Stomach (tissue), 9 donors: ENCODE results near the gene DNAH10. TPM values are rescaled to one million over a fixed set of nuclear protein-coding genes. Genes with fewer than 3 reads are reported as not detected.
A peak's percentile ranks its signal among the peaks of the same experiment; 100 is the strongest.

Experiments
- DNase-seq, 2 donors: peaks; one replicate each; pipeline versions ENCODE4 v3.0.0 to v3.0.0-alpha.2; 2013 to 2019
- H3K27ac ChIP-seq, 5 donors: fragments of 200-600 bp in 4 of 5; sonication (generic) in 4 of 5; one replicate each; pipeline ENCODE4 v1.5.1; 2013 to 2019; ENCODE audit warnings: mild to moderate bottlenecking in 1 of 5, moderate library complexity in 1 of 5
- H3K27me3 ChIP-seq, 3 donors: fragments of 200-600 bp; sonication (generic); one replicate each; pipeline ENCODE4 v1.5.1; 2017 to 2019; ENCODE audit warnings: mixed run types in 1 of 3
- H3K36me3 ChIP-seq, 4 donors: fragments of 200-600 bp; sonication (generic); 1 replicate in 3 of 4; 2 replicates in 1 of 4; pipeline ENCODE4 v1.5.1; 2016 to 2019
- H3K4me1 ChIP-seq, 4 donors: fragments of 200-600 bp; sonication (generic); one replicate each; pipeline ENCODE4 v1.5.1; 2016 to 2019
- H3K4me3 ChIP-seq, 4 donors: fragments of 200-600 bp; sonication (generic) in 3 of 4; one replicate each; pipeline ENCODE4 v1.5.1; 2016 to 2019; ENCODE audit warnings: mild to moderate bottlenecking in 1 of 4
- H3K9me3 ChIP-seq, 4 donors: fragments of 200-600 bp; sonication (generic); one replicate each; pipeline ENCODE4 v1.5.1; 2016 to 2019
- EP300 ChIP-seq: sonication (generic); formaldehyde crosslinking; IDR thresholded peaks from one replicate; pipeline ENCODE4 v1.6.1; 2017; ENCODE audit warnings: antibody characterized with exemption
- POLR2A ChIP-seq, 4 donors: fragments of 450-650 bp; IDR thresholded peaks; one replicate each; pipeline ENCODE4 v1.6.1; 2016; ENCODE audit warnings: antibody characterized with exemption in 4 of 4, control low read depth in 2 of 4, mild to moderate bottlenecking in 1 of 4, moderate library complexity in 1 of 4
- POLR2AphosphoS5 ChIP-seq, 3 donors: sonication (generic); formaldehyde crosslinking; IDR thresholded peaks; one replicate each; pipeline ENCODE4 v1.6.1; 2016; ENCODE audit warnings: antibody characterized with exemption in 3 of 3
- WGBS, 5 donors: extraction: QIAGEN DNeasy Blood & Tissue Kit in 3 of 5; methylation state at CpG; one replicate each; pipeline versions ENCODE4 v1.1.5 to v1.1.7; 2013 to 2018; 5-methylcytosine and 5-hydroxymethylcytosine counted together
- intact Hi-C: fragments of 100-400 bp; cut with DNase I; formaldehyde crosslinking; loops from one replicate; pipeline ENCODE4 v1.15.1; 2023; ENCODE audit warnings: low total_unique reads
- polyA plus RNA-seq, 3 donors: library from polyadenylated mRNA; stranded (reverse); fragments of 200-250 nt; gene quantifications; one replicate each; pipeline ENCODE4 v1.2.3, GENCODE V29; 2013
- total RNA-seq, 5 donors: library from RNA; depleted of rRNA; stranded (reverse); fragments of >200 nt; gene quantifications; one replicate each; pipeline versions ENCODE4 v1.1.0 to v1.2.3, GENCODE V29; 2014 to 2016
- TF ChIP-seq, protein P1 (sequence below), 7 experiments: fragments of 450-650 bp in 4 of 7; fragments of 200-600 bp in 3 of 7; sonication (generic) in 3 of 7; IDR thresholded peaks; one replicate each; pipeline ENCODE4 v1.5.1; 2016 to 2019; ENCODE audit warnings: antibody characterized with exemption in 7 of 7, control low read depth in 2 of 7, mild to moderate bottlenecking in 1 of 7
- donor health status: healthy with polysubstance abuse.
- donor health status: Bipolar disorder and iron deficiency.
- donor health status: healthy.

The DNAH10 gene
- total and polyA plus RNA-seq, 8 donors, result under 0.01 to 0.92 (median 0.15) TPM; not detected in 3

DNA sequence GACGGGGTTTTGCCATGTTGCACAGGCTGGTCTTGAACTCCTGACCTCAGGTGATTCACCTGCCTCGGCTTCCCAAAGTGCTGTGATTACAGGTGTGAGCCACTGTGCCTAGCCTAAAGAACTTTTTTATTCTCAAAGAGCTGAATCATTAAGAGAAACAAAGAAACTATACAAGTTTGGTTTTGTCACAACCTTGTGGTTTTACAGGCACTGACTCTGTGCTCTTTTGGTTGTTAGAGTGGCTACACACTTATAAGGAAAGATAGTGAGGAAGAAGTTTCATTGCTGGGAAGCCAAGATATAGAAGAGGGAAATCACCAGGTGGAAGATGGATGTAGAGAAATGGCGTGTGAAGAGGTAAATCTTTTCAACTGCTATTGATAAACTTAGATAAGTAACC is 10.1 kb upstream of the DNAH10 start:
- intact Hi-C loops, result no loop called here
- Histone ChIP-seq H3K4me1 (no peaks in the 10 kb centered on the region), H3K9me3 (no peaks in the 10 kb centered on the region), H3K27ac (no peak overlapping the region), H3K4me3 (no peak overlapping the region), H3K36me3 (peaks cover 65 to 100% (median 96%) of the 10 kb centered on the region in 4 donors), H3K27me3 (no peaks in the 10 kb centered on the region)
- DNase-seq, result no peak
- no peak for TF ChIP-seq EP300
- WGBS, 5 donors, result 85 to 89% (median 86%) methylated on average over 3 of the region's 3 CpGs

DNA sequence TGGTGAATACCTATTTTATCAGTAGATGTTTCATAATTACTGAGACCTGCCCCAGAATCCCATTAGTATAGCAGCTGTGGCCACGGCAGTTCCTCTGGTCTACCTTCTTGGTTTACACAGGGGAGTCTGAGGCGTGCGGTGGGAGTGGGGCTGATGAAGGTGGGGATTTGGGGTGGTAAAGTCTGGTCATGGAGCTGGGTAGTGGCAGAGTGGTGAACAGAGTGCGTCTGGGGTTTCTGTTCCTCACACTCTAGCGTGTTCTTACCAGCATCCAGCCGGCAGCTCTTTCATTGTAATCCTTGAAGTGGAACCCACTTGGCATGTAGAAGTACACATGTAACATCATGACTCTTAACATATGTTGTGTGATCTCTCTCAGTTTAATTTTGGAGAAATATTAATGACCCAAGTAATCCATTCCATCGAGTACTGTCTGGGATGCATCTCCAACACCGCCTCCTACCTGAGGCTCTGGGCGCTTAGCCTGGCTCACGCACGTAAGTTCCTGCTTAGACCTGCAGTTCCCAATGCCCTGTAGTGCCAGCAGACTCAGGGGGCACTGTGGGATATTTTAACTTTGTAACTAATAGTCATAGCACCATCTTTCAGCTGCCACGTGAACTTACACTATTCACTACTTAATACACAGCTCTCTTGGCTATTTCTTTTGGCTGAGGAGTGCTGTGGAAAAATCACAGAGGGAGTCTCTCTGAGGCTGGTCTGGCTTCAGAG is 7.9 kb upstream of the DNAH10 start:
- H3K9me3 ChIP-seq, result no peaks in the 10 kb centered on the region
- TF ChIP-seq POLR2AphosphoS5 (IDR thresholded peaks at IDR 0.05), result no peak
- TF ChIP-seq EP300, result no peak
- TF ChIP-seq, protein P1, sequence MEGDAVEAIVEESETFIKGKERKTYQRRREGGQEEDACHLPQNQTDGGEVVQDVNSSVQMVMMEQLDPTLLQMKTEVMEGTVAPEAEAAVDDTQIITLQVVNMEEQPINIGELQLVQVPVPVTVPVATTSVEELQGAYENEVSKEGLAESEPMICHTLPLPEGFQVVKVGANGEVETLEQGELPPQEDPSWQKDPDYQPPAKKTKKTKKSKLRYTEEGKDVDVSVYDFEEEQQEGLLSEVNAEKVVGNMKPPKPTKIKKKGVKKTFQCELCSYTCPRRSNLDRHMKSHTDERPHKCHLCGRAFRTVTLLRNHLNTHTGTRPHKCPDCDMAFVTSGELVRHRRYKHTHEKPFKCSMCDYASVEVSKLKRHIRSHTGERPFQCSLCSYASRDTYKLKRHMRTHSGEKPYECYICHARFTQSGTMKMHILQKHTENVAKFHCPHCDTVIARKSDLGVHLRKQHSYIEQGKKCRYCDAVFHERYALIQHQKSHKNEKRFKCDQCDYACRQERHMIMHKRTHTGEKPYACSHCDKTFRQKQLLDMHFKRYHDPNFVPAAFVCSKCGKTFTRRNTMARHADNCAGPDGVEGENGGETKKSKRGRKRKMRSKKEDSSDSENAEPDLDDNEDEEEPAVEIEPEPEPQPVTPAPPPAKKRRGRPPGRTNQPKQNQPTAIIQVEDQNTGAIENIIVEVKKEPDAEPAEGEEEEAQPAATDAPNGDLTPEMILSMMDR (IDR thresholded peaks at IDR 0.05), result no peak
- no peak for TF ChIP-seq POLR2A (IDR thresholded peaks at IDR 0.05)
- no peak for DNase-seq
- no peak overlapping the region for H3K27ac ChIP-seq
- H3K27me3 ChIP-seq, result no peaks in the 10 kb centered on the region
- H3K4me3 ChIP-seq, result no peak overlapping the region
- H3K4me1 ChIP-seq, result no peaks in the 10 kb centered on the region
- H3K36me3 ChIP-seq, result peaks cover 59 to 99% (median 97%) of the 10 kb centered on the region in 4 donors
- WGBS, 5 donors, result 91 to 97% (median 94%) methylated on average over 12 of the region's 12 CpGs
- intact Hi-C loops, result no loop called here

DNA sequence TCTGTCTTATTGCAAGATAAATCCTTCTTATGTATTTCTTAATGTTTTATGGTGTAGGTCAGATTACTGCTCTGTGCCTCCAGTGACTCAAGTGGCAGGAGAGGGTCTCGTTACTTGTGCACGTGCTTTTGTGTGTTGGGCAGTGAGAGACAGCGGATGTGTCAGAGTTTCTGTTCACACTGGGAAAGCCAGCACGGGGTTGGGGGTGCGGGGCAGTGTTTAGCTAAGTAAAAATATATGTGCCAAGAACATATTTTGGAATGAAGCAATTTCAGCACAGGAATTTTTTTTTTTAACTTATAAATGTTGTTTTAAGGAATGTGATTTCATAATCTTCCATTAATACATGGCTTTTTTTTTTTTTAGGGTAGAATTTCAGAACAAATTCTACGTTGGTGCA is 4.5 kb upstream of the DNAH10 start:
- TF ChIP-seq POLR2AphosphoS5 (IDR thresholded peaks at IDR 0.05), result no peak
- TF ChIP-seq, protein P1 (IDR thresholded peaks at IDR 0.05), result no peak
- TF ChIP-seq EP300, result no peak
- TF ChIP-seq POLR2A (IDR thresholded peaks at IDR 0.05), result no peak
- intact Hi-C loops, result no loop called here
- peaks cover 28 to 81% (median 70%) of the 10 kb centered on the region in 4 donors for H3K36me3 ChIP-seq
- WGBS, 5 donors, result 71 to 88% (median 88%) methylated on average over 6 of the region's 6 CpGs
- peaks cover 12 to 14% (median 13%) of the 10 kb centered on the region in 4 donors for H3K4me1 ChIP-seq
- H3K27me3 ChIP-seq, result peaks cover 2 to 16% (median 10%) of the 10 kb centered on the region in 3 donors
- H3K4me3 ChIP-seq, result no peak overlapping the region
- no peaks in the 10 kb centered on the region for H3K9me3 ChIP-seq
- DNase-seq, result peak in 1 of 2 donors; percentile 26
- H3K27ac ChIP-seq, result no peak overlapping the region

DNA sequence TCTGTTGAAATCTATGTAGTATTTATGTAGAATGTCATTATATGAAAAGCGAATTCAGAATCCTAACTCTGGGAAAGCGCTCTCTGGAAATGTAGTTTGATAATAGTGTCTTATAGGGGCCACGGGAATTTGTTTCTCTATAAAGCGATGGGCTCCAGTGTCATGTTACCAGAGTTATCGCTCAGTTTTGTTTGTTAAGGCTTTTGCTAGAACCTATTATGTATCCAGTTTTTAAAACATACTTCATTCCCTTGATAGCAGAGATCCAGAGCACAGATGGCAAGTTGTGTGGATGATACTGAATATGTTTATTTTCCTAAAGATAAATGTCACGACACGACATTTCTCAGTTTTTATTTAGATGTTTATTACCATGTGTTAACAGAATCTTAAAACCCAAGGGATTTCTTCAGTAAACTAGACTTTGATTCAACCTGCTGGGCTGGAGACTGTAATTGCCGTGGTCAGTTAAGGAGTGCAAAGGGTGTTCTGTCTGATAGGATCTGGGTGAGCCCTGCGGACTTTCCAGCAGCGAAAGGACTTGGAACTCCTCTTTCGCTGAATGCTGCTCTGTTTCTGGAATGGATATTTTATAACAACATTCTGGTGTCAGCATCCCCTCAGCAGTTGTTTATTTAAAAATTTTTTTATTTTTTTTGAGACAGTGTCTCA is 1.7 kb upstream of the DNAH10 start:
- Histone ChIP-seq H3K4me3 (no peak overlapping the region), H3K27ac (no peak overlapping the region), H3K36me3 (peaks cover 4 to 53% (median 42%) of the 10 kb centered on the region in 4 donors), H3K4me1 (peaks cover 16 to 20% (median 17%) of the 10 kb centered on the region in 4 donors), H3K27me3 (peaks cover 4 to 34% (median 14%) of the 10 kb centered on the region in 3 donors), H3K9me3 (no peaks in the 10 kb centered on the region)
- intact Hi-C loops, result no loop called here
- no peak for TF ChIP-seq POLR2A (IDR thresholded peaks at IDR 0.05)
- no peak for TF ChIP-seq POLR2AphosphoS5 (IDR thresholded peaks at IDR 0.05)
- TF ChIP-seq, protein P1 (IDR thresholded peaks at IDR 0.05), result no peak
- no peak for TF ChIP-seq EP300
- WGBS, 5 donors, result 94 to 96% (median 95%) methylated on average over 11 of the region's 11 CpGs
- DNase-seq, result no peak
